LNCAP (cell line): ENCODE results near the gene TIMM9.

ENCODE experiments used
- CTCF ChIP-seq: fragments of 450-650 bp; IDR thresholded peaks from 2 replicates; pipeline ENCODE4 v1.5.1; 2017; ENCODE audit warnings: mild to moderate bottlenecking

The TIMM9 gene

GRCh38 chr14:58364316-58364715 lies 63.0 kb downstream of the TIMM9 start:
- no peak for TF ChIP-seq CTCF

GRCh38 chr14:58362798-58363412 lies 64.4 kb downstream of the TIMM9 start:
- peak; percentile 56 for TF ChIP-seq CTCF
